ENCODE measurements around the gene UBFD1.
A peak's percentile ranks its signal among the peaks of the same experiment; 100 is the strongest.
"Not testable (repeated sequence)": the region's sequence is repeated elsewhere in the genome, so short reads cannot be mapped to it uniquely, and the experiment has no call there.

The UBFD1 gene

DNA sequence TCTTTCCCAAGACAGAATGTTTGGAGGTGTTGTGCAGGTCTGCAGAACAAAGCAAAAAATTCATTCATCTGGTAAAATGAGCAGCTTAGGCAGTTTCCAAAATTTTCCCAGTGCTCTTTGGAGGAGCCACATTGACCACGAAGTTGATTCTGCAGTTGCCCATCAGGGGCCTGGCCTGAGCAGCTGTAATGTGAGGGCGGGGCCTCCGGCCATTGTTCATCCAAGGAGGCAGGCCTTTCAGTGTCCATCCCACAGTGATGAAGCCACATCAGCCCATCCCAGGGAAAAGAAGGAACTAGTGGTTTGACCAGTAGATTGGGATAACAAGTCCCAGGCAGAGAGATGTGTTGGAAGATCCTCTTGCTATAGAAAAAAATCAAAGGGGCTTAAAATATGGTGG is 10.1 kb downstream of the UBFD1 start:
- DNase-seq (ENCODE audit: low spot score): no peak

DNA sequence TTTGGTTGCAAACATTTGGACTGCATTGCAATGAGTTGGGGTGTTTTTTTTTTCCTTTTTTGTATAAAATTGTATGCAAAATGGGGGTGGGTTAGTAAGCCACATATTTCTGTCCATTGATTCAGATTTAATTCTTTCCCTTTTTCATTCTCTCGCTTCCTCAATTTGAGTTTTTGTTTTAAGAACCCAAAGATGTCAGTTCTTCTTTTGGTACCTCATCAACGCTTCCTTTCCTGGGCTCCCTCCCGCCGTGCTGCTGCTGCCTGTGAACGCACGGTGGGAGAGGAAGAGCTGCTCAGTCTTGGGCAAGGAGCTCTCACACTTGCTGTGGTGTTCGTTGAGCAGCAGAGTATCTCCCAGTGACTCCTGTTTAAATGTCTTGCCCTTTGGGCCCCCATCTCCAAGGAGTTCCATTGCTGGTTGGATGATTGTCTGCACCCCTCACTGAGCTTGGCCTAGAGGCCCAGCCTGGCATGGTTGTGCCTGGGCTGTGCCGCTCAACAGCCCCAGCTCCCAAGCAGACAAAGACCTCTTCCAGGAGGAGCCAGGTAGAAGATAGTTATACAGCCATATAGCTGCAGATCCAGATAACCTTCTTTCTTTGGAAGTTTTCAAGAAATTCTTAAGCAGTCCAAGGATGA is 13.6 kb downstream of the UBFD1 start:
- DNase-seq (ENCODE audit: low spot score): no peak

DNA sequence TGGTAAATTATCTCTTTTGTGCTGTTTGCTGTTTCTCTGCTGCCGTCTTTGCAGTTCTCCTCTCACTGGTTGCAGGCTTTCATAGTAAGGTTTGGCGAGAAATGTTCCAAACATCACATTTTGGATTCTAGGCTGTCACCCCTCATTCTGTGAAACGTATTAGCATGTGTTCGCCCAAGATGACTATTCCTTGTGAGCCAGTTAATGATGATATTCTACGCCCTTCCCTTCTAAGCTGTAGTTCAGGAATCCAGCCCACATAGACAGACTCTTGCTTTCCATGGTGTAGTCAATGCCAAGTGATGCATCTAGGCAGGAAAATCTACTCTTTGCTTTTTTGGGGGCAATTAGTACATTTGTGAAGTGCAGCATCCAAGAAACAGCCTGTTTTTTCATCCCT is 14.4 kb downstream of the UBFD1 start:
- DNase-seq (ENCODE audit: low spot score): no peak

DNA sequence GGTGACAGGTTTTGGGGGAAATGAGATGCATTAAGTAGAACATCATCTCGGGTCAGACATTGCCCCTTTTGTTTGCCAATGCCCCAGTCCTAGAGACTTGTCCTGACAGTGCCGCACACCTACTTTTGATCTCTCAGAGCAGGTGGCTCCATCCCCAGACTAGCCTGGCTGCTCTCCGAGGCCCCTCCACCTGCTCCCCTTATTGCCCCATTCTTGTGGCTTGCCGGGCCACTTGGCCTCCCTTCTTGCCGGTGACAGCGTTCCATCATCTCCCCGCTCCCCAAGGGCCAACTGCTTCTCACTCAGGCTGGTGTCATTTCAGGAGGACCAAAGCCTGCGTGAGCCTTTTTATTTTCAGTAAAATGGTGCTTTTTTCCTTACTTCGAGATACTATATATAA is 14.9 kb downstream of the UBFD1 start:
- no peak for DNase-seq (ENCODE audit: low spot score)

DNA sequence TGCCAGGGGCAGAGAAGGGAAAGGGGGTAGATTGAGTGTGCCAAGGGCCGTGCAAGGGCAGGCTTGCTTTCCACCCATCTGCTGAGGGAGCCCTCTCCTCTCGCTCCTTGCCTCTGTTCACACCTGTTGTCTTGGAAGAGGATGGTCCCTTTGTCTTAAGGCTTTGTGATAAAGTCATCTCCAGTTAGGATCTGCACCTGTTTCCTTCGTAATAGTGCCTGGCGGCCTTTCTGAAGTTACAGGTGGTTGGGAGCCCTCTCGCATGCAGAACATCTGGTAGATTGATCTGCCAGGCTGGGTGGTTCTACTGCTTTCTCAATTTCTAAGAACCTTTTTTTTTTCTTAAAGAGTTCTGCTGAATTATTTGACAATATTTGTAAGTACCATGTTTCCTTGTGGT is 16.3 kb downstream of the UBFD1 start:
- DNase-seq (ENCODE audit: low spot score): no peak

DNA sequence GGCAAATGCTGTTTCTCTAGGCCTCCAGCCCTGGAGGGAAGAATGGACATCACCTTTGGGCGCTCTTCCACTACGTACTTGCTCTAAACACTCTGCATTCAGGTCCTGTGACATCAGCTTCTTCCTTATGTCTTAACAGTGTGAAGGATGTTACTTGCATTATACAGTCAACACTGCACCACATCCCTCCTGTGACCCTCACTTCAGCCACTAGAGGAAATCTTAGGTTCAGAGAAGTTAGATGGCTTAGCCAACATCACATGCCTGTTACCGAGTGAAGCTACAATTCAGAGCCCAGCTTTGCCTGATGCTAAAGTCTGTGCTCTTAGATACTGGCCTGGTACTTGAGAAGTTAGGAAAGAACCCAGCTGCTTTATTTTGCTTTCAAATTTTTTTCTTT is 18.3 kb downstream of the UBFD1 start:
- no peak for DNase-seq (ENCODE audit: low spot score)

DNA sequence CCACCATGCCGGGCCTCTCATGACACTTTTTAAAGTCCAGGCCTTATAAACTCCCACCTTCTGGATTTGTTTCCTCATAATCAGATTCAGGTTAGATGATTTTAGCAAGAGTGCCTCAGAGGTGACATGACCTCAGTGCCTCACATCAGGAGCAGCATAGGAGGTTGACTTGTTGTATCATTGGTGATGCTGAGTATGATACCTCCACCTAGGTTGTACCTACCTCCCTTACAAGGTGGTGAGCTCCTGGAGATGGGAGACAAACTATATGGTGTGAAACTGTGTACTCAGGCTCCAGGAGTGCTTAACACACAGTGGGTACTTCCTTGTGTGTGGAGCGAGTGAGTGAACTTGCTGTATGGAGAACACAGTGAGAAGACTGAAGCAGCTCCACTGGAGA is 20.0 kb downstream of the UBFD1 start:
- no peak for DNase-seq (ENCODE audit: low spot score)

DNA sequence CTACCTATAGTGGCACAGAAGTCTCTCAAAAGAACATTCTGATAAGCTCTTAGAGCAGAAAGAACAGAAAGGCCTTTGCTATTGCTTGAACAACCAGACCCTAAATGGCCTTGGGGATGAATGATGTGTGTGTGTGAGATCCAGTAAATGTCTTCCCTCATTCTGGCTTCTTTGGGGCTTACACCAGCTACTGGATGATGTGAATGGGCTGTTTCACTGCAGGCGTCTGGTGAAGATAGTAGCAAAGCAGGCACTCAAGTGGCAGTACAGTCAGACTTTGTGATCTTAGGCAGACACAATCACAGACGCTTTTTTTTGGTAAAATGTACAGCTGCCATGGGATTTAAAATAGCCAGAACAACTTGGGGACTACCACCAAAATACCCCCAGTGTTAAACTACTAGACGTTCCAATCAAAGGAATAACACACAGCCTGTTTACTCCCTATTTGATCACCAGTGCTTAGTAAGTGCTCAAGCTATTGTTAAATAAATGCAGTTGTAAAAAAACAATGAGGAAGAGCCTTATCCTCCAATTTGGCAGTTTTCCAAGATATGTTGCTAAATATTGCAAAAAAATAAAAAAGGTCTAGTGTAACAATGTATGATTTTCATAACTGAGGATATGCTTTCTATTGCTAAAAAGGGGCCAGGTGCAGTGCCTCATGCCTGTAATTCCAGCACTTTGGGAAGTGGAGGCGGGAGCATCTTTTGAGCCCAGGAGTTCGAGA is 20.7 kb downstream of the UBFD1 start:
- DNase-seq (ENCODE audit: low spot score): no peak

DNA sequence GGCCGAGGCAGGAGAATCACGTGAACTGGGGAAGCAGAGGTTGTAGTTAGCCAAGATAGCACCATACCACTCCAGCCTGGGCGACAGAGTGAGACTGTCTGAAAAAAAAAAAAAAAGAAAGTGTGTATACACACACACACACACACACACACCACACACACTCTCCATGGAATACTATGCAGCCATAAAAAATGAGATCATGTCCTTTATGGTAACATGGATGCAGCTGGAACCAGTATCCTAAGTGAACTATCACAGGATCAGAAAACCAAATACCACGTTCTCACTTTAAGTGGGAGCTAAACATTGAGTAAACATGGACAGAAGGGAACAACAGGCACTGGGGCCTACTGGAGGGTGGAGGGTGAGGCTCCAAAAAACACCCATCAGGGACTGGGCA is 21.8 kb downstream of the UBFD1 start:
- DNase-seq (ENCODE audit: low spot score): no peak

DNA sequence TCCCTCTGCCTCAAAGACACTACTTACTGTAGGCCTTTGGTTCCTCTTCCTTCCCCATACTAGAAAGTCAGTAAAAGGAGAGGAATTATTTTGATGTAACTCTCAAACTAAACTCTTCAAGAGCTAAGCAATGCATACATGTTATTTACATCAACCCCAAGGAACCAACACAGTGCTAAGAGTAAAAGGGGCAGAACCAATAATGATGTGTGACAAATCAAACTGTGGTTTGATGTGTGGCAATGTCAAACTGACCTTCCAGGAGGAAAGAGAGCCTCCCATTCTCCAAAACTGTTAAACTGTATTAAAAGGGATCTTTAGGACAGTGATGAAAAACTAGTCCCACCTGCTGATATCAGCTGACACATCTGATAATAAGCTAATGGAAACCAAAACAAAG is 22.9 kb downstream of the UBFD1 start:
- DNase-seq (ENCODE audit: low spot score): no peak

DNA sequence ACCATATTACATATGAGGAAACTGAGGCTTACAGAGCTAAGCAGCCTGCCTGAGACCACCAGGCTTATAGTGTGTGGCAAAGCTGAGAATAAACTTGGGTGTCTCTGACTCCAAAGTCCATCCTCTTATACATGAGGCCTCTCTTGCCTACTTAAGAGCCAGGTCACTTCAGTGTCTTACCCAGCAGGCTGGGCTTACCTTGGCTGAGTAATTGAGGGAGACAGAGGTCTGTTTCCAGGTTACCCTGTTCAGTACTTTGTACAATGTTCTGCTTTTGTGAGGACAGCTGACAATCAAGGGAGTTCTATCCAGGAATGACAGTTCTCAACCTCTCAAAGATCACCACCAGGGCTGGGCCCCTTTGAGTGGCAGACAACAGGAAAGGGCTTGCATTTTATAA is 24.2 kb downstream of the UBFD1 start:
- DNase-seq (ENCODE audit: low spot score): no peak

DNA sequence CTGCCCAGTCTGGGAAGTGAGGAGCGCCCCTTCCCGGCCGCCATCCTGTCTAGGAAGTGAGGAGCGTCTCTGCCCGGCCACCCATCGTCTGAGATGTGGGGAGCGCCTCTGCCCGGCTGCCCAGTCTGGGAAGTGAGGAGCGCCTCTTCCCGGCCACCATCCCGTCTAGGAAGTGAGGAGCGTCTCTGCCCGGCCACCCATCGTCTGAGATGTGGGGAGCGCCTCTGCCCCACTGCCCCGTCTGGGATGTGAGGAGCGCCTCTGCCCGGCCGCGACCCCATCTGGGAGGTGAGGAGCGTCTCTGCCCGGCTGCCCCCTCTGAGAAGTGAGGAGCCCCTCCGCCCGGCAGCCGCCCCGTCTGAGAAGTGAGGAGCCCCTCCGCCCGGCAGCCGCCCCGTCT is 25.7 kb downstream of the UBFD1 start:
- DNase-seq (ENCODE audit: low spot score): not testable (repeated sequence)

DNA sequence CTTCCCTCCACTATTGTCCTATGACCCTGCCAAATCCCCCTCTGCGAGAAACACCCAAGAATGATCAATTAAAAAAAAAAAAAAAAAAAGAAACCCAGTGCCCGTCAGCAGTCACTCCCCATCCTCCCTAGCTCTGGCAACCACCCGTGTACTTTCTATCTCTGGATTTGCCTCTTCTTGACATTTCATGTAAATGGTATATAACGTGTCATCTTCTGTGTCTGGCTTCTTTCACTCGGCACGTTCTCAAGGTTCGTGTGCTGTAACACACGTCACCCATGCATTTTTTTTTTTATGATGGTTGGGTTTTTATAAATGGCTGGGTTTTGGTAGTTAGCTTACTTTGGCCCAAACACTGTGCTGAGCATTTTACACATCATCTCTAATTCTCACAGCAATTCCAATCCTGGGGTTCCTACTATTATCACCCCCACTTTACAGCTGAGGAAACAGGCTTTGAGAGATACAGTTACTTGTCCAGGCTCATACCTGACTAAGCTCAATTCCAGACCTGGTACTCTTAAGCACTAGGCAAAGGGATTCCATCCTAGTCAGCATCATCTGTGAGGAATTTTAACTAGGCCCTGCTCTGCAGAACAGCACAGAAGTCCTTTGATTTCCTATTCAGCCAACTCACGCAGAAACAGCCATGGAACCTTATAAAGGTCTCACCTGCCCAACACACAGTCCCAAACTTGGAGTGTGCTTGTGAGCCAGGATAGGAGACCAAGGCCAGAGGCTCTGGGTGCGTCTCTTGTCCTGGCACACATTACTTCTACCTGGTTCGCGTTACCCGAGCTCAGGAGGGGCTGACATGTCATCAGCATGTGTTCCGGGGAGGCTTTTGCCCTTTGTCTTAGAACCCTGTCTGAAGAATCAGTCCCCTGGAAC is 26.9 kb downstream of the UBFD1 start:
- no peak for DNase-seq (ENCODE audit: low spot score)

DNA sequence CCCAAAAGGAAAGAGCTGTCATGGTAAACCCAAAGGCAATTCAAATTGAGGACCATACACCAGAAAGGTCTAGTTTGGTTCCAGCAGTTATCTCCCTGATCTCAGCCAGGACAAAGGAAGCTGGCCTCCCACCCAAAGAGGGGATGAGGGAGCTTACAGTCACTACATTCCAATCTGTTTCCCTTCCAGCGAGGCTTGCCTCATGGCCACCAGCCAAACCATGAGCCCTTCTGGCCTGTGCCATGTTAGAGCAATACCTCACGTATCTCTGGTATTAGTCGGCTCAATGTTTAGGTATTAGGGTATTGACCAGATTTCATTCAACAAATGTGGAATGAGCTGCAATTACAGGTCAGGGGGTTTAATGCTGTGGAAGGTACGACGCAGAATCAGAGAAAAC is 30.2 kb downstream of the UBFD1 start:
- no peak for DNase-seq (ENCODE audit: low spot score)

DNA sequence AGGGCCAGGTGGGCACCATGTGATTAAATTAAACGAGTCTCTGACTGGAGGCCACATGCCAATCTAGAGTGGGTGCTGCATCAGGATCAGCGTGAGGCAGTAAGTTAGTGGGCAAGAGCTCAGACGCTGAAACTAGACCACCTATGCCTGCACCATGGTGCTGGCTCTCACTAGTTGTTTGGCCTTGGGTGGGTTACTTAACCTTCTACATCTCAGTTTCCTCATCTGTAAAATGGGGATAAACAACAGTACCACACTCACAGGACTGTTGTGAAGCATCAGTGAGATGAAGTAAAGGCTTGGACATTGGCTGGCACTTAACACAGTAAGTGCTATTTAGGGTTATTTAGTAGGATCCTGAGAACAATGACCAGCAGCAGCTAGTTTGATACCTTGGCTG is 32.7 kb downstream of the UBFD1 start:
- no peak for DNase-seq (ENCODE audit: low spot score)

DNA sequence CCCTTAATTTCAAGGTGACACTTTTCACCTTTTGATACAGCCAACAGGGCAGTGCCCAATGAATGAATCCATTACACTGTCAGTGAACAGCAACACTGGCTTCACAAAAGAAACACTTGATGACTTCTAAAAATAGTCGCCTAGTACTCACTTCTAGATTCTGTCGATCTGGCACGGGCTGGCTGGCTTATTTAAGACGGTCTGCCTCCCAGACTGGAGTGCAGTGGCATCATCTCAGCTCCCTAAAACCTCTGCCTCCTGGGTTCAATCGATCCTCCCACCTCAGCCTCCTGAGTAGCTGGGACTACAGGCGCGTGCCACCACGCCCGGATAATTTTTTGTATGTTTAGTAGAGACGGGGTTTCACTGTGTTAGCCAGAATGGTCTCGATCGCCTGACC is 36.7 kb downstream of the UBFD1 start:
- DNase-seq (ENCODE audit: low spot score): no peak

DNA sequence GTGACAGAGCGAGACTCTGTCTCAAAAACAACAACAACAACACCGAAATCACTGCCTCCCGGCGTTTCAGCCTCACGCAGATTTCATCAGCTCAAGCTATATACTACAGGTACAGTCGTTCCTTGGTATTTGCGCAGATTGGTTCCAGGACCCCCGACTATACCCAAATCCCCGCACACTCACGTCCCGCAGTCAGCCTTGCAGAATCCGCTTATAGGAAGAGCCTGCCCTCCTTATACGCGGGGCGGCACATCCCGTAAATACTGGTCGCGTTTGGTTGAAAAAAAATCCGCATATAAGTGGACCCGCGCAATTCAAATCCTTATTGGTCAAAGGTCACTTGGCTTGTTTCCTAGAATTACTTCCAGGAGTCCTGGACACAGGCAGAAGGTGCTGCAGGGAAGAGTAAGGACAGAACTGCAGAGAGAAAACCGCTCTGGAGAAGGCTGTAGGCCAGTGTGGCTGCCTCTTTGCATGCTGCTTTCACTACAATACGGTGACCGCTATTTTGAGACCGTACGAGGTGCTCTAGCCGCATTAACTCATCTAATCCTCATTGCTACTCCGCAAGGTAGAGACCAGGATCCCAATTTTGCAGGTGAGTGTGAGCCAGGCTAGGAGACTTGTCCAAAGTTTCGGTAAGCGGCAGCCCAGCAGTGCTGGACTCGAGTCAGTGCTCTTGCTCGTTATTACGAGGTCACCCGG is 37.9 kb downstream of the UBFD1 start:
- DNase-seq (ENCODE audit: low spot score): no peak

DNA sequence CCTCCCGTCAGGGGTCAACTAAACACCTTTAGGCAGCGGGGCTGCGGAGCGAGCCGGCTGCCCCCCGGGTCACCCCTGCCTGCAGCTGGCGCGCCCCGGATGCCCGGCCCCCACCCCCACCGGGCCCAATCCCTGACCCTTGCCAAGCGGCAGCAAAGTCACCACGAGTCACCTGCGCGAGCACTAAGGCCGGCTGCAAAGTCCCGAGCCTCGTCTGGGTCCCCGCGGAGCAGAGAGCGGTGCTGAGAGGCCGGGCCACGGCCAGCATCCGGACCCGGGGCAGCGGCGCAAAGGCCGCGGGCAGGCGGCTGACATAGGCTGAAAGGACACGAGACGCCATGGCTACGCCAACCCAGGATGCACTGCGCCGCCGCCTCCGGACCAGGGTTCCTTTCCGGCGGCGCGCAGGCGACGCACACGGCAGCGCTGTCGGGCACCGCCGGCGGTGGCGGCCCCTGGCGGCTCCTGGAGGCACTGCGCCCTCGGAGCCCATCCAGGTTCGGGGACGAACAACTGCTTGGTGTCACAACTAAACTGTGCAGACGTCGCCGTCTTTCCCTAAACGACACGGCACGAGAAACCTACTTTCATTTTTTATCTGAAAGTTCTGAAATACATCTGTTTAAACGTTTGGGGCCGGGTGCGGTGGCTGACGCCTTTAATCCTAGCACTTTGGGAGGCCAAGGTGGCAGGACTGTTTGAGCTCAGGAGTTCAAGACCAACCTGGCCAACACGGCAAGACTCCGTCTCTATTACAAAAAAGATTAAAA is 38.6 kb downstream of the UBFD1 start, which contains the start of gene NDUFAB1:
Gene NDUFAB1 (minus strand): TSS at position 366 of the 770 bp plus-strand sequence. CDS start 26 bp downstream, at position 340.
- peak; percentile 77 for DNase-seq (ENCODE audit: low spot score)

DNA sequence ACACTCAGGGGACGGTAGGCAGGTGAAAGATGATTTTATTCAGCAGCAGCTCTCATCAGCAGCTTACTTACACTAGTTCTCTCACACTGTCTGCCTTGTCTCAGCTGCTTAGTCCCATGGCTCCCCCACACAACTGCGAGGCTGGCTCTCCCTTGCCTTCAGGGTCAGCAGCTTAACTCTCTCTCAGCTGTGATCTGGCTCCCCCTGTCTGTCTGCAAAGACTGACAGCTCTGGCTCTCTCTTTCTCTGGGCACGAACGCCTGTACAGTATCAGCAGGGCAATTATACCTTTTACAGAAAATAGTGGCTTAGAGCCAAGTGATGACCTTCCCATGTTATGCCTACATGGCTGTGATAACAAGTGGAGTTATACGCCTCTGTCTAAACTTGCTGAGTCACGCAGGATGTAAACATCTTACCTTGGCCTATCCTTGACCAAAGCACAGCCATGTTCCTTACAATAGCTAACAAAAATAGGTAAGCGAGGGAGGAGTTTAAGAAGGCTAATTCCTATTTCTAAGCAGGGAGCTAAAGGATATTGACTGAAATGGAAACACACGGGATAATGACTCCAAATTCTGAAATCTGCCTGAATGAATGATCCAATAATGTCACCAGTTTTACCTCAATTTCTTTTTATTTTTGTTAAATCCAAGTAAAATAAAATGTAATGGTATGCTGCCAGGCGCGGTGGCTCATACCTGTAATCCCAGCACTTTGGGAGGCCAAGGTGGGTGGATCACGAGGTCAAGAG is 39.7 kb downstream of the UBFD1 start:
- peak; percentile 46 for DNase-seq (ENCODE audit: low spot score)

DNA sequence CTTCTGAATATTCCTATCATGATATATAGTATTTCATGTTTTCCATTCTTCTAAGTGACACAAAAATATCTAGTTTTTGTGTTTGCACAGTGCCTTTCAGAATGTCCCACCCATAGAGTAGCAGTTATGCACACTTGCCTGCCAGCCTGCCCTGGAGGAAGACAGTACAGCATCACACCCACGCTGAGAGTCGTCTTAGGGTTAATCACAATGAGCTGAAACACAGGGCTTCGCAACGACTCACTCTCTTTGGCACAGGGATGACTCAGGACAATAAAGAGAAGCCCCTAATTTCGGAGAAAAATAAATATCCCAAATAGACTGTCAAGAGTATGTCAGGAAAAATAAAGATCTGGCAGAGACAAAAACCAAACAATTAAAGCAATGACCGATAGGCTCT is 50.2 kb downstream of the UBFD1 start:
- no peak for DNase-seq (ENCODE audit: low spot score)

DNA sequence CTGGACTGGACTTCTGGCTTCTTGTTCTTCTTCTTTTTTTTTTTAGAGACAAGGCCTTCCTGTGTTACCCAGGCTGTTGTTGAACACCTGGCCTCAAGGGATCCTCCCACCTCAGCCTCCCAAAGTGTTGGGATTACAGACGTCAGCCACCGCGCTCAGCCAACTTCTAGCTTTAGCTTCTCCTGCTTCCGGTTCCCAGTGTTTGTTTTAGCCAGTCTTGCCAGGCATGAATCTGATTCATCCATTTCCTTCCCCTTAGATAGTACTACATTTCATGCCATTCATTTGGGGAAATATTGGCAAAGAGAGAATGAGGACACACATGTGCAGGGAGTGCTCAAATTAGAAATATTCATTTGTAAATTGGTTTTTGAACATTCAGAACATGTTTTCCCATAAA is 50.7 kb downstream of the UBFD1 start:
- no peak for DNase-seq (ENCODE audit: low spot score)
